SK-N-SH (cell line): ENCODE data around the gene DNAAF9. TPM values are rescaled to one million over a fixed set of nuclear protein-coding genes. Genes with fewer than 3 reads are reported as not detected.

Experiments
- CTCF ChIA-PET: fragments of 300-600, 350-600 bp; formaldehyde crosslinking; extraction: SDS; loops from one replicate; lab custom pipeline; 2021; lab: Yijun Ruan, JAX
- POLR2A ChIA-PET: fragments of 350-600 bp; sonication (Branson Sonifier 250); formaldehyde crosslinking; extraction: SDS; loops from one replicate; lab custom pipeline; 2020; ENCODE audit warnings: antibody characterized with exemption, inconsistent platforms; lab: Yijun Ruan, JAX
- DNase-seq: peaks from one replicate; pipeline ENCODE4 v3.0.0; 2012
- H2AFZ ChIP-seq: fragments of 200-600 bp; sonication (generic); 2 replicates; pipeline ENCODE4 v1.8.1; 2016; ENCODE audit warnings: antibody characterized with exemption, mild to moderate bottlenecking, low read depth
- H3F3A ChIP-seq: fragments of 200-600 bp; sonication (generic); replicated peaks from 2 replicates; pipeline ENCODE3; 2016; ENCODE audit warnings: antibody characterized with exemption, mild to moderate bottlenecking; ENCODE audit not compliant: insufficient read depth
- H3K27ac ChIP-seq, 2 experiments: fragments of 200-500 bp in 1 of 2; fragments of 200-600 bp in 1 of 2; sonication (Bioruptor generic) in 1 of 2; sonication (generic), shearing (Covaris generic) in 1 of 2; 2 replicates each; pipeline versions ENCODE4 v1.5.1 to v1.6.1; 2014 to 2016; ENCODE audit warnings: low read depth in 2 of 2, inconsistent platforms in 1 of 2, low read length in 1 of 2, mild to moderate bottlenecking in 1 of 2, mixed read lengths in 1 of 2
- H3K27me3 ChIP-seq: fragments of 200-600 bp; sonication (generic), shearing (Covaris generic); 2 replicates; pipeline ENCODE4 v1.6.1; 2016; ENCODE audit warnings: mixed run types; ENCODE audit not compliant: insufficient read depth
- H3K36me3 ChIP-seq, 2 experiments: fragments of 200-500 bp in 1 of 2; fragments of 200-600 bp in 1 of 2; sonication (Bioruptor generic) in 1 of 2; sonication (generic) in 1 of 2; replicated peaks in 1 of 2; 2 replicates each; pipeline versions ENCODE3 to v1.5.1; 2014 to 2016; ENCODE audit warnings: low read length in 1 of 2, mild to moderate bottlenecking in 1 of 2; ENCODE audit not compliant: insufficient read depth in 2 of 2, control insufficient read depth in 1 of 2
- H3K4me1 ChIP-seq, 2 experiments: fragments of 200-500 bp in 1 of 2; fragments of 200-600 bp in 1 of 2; sonication (Bioruptor generic) in 1 of 2; sonication (generic), shearing (Covaris generic) in 1 of 2; 2 replicates each; pipeline versions ENCODE4 v1.5.1 to v1.6.1; 2014 to 2016; ENCODE audit warnings: low read depth in 1 of 2, low read length in 1 of 2, mixed run types in 1 of 2; ENCODE audit not compliant: insufficient read depth in 2 of 2, control insufficient read depth in 1 of 2
- H3K4me2 ChIP-seq: fragments of 200-600 bp; sonication (generic), shearing (Covaris generic); 2 replicates; pipeline ENCODE4 v1.6.1; 2017; ENCODE audit warnings: mixed run types
- H3K4me3 ChIP-seq, 2 experiments: fragments of 200-500 bp in 1 of 2; fragments of 200-600 bp in 1 of 2; sonication (Bioruptor generic) in 1 of 2; sonication (generic), shearing (Covaris generic) in 1 of 2; 2 replicates each; pipeline versions ENCODE4 v1.5.1 to v1.8.1; 2014 to 2016; ENCODE audit warnings: low read depth in 2 of 2, inconsistent platforms in 1 of 2, low read length in 1 of 2, mild to moderate bottlenecking in 1 of 2, mixed read lengths in 1 of 2, moderate library complexity in 1 of 2
- H3K79me2 ChIP-seq: fragments of 200-600 bp; sonication (generic); 2 replicates; pipeline ENCODE4 v1.8.1; 2017; ENCODE audit warnings: mild to moderate bottlenecking; ENCODE audit not compliant: insufficient read depth
- H3K9ac ChIP-seq: fragments of 200-600 bp; sonication (generic); 2 replicates; pipeline ENCODE4 v1.6.1; 2017; ENCODE audit warnings: mixed run types
- H3K9me2 ChIP-seq: fragments of 200-600 bp; sonication (generic); 2 replicates; pipeline ENCODE4 v1.6.1; 2017; ENCODE audit warnings: mixed run types
- H3K9me3 ChIP-seq: fragments of 200-600 bp; sonication (generic); 2 replicates; pipeline ENCODE4 v1.6.1; 2017; ENCODE audit warnings: mixed run types, mild to moderate bottlenecking, moderate library complexity
- H4K20me1 ChIP-seq: fragments of 200-600 bp; sonication (generic); 2 replicates; pipeline ENCODE4 v1.6.1; 2017; ENCODE audit warnings: mild to moderate bottlenecking, mixed run types; ENCODE audit not compliant: insufficient read depth
- CHD2 ChIP-seq: fragments of 150-350 bp; IDR thresholded peaks from 2 replicates; pipeline ENCODE4 v1.6.1; 2018; ENCODE audit warnings: low read length; ENCODE audit not compliant: partially characterized antibody
- EP300 ChIP-seq, 2 experiments: IDR thresholded peaks; 2 replicates each; pipeline versions ENCODE4 v1.4.0 to v1.6.1; 2012; ENCODE audit warnings: borderline replicate concordance in 1 of 2, low read depth in 1 of 2, low read length in 1 of 2
- FOSL2 ChIP-seq: IDR thresholded peaks from 2 replicates; pipeline ENCODE4 v1.4.0; 2012; ENCODE audit warnings: low read depth, mild to moderate bottlenecking, moderate library complexity, borderline replicate concordance
- FOXM1 ChIP-seq: IDR thresholded peaks from 2 replicates; pipeline ENCODE4 v1.4.0; 2012; ENCODE audit warnings: low read depth, mild to moderate bottlenecking
- GABPA ChIP-seq: IDR thresholded peaks from 2 replicates; pipeline ENCODE4 v1.4.0; 2012; ENCODE audit warnings: low read depth, mild to moderate bottlenecking
- IRF3 ChIP-seq: fragments of 150-350 bp; IDR thresholded peaks from 2 replicates; pipeline ENCODE4 v1.6.1; 2016; ENCODE audit warnings: mild to moderate bottlenecking, low read depth, low read length
- JUND ChIP-seq: IDR thresholded peaks from 2 replicates; pipeline ENCODE4 v1.4.0; 2012
- MEF2A ChIP-seq: IDR thresholded peaks from 2 replicates; pipeline ENCODE4 v1.4.0; 2012; ENCODE audit warnings: low read depth, borderline replicate concordance
- MXI1 ChIP-seq: IDR thresholded peaks from 2 replicates; pipeline ENCODE4 v1.6.1; 2012; ENCODE audit warnings: mild to moderate bottlenecking, low read depth, low read length, improper control_type of control experiment
- NRF1 ChIP-seq: IDR thresholded peaks from 2 replicates; pipeline ENCODE4 v1.6.1; 2012; ENCODE audit warnings: low read depth, mild to moderate bottlenecking, low read length
- PBX3 ChIP-seq: IDR thresholded peaks from 2 replicates; pipeline ENCODE4; 2012
- POLR2AphosphoS5 ChIP-seq: IDR thresholded peaks from 2 replicates; pipeline ENCODE4 v1.6.1; 2012; ENCODE audit warnings: low read depth, low read length
- RCOR1 ChIP-seq: fragments of 150-350 bp; IDR thresholded peaks from 2 replicates; pipeline ENCODE4 v1.6.1; 2017; ENCODE audit warnings: antibody characterized with exemption, low read length
- SIN3A ChIP-seq: IDR thresholded peaks from 2 replicates; pipeline ENCODE4 v1.6.1; 2012; ENCODE audit warnings: low read depth, mild to moderate bottlenecking, low read length, moderate library complexity, borderline replicate concordance
- TCF12 ChIP-seq: IDR thresholded peaks from 2 replicates; pipeline ENCODE4 v1.4.0; 2012
- TEAD4 ChIP-seq: IDR thresholded peaks from 2 replicates; pipeline ENCODE4 v1.4.0; 2012; ENCODE audit warnings: mild to moderate bottlenecking, borderline replicate concordance; ENCODE audit not compliant: insufficient read depth
- USF1 ChIP-seq: IDR thresholded peaks from 2 replicates; pipeline ENCODE4 v1.4.0; 2012; ENCODE audit warnings: low read depth, borderline replicate concordance
- YY1 ChIP-seq: IDR thresholded peaks from 2 replicates; pipeline ENCODE4 v1.4.0; 2012; ENCODE audit warnings: low read depth, mild to moderate bottlenecking
- ZBTB33 ChIP-seq: IDR thresholded peaks from 2 replicates; pipeline ENCODE4 v1.4.0; 2012; ENCODE audit warnings: low read depth, borderline replicate concordance
- WGBS: methylation state at CpG from one replicate; pipeline ENCODE4 v1.1.6; 2017; ENCODE audit warnings: low lambda C conversion rate; 5-methylcytosine and 5-hydroxymethylcytosine counted together
- polyA plus RNA-seq, 3 experiments: library from polyadenylated mRNA; depleted of rRNA; stranded (reverse); fragments of >200 nt; gene quantifications; 2 replicates each; pipeline ENCODE4 v1.2.3, GENCODE V29; 2012

DNAAF9 gene
- polyA plus RNA-seq, 1 of the 3 experiments (the other 2 are of a cell fraction) = 5.5 TPM

GRCh38 chr20:3454831-3455230 lies 47.4 kb upstream of the DNAAF9 start:
- 38% methylated on average over 5 of the region's 5 CpGs for WGBS
- Histone ChIP-seq H3K4me3 (no peak overlapping the region), H3K4me2 (no peak overlapping the region), H3K9ac (no peak overlapping the region), H3K27ac (no peak overlapping the region), H3F3A (no peaks in the 10 kb centered on the region), H3K79me2 (no peaks in the 10 kb centered on the region), H4K20me1 (no peaks in the 10 kb centered on the region), H3K4me1 (peaks cover 0 to 5% of the 10 kb centered on the region in 2 experiments; a peak in 1 of 4 replicates), H3K9me3 (no peaks in the 10 kb centered on the region), H3K9me2 (no peaks in the 10 kb centered on the region)
- POLR2A ChIA-PET = no interaction called here
- no peak for DNase-seq
- CTCF ChIA-PET = interaction anchor here (1.5 kb wide), 1 partner anchor 15 kb away, joined by 5 read pairs; no protein-coding TSS in a partner anchor
- TF ChIP-seq MEF2A (no peak), FOSL2 (no peak), JUND (no peak), TEAD4 (no peak), FOXM1 (no peak), MXI1 (no peak), IRF3 (no peak), YY1 (no peak), CHD2 (no peak), ZBTB33 (no peak), PBX3 (no peak), TCF12 (no peak), RCOR1 (no peak), EP300 (IDR thresholded peaks at IDR 0.05; ENCODE audit: borderline replicate concordance in 1 of 2, low read depth in 1 of 2, low read length in 1 of 2) (no peak), USF1 (no peak), GABPA (no peak), NRF1 (no peak), POLR2AphosphoS5 (no peak), SIN3A (no peak)
- TF ChIP-seq, all 33 proteins: peak for 0
- H3K36me3 ChIP-seq = no peaks in the 10 kb centered on the region
- H3K27me3 ChIP-seq = no peaks in the 10 kb centered on the region; the same call in 1 of the 2 replicates
- H2AFZ ChIP-seq = no peak overlapping the region
